Gastroesophageal sphincter (tissue), 4 donors: ENCODE results near the gene GPC1. TPM values are rescaled to one million over a fixed set of nuclear protein-coding genes. Genes with fewer than 3 reads are reported as not detected.

Experiments used
- ATAC-seq: fragments of 150-250 bp; one replicate; pipeline ENCODE4 v1.9.1; 2016; ENCODE audit warnings: mild to moderate bottlenecking, moderate library complexity
- H3K27ac ChIP-seq, 4 donors: fragments of 200-600 bp; sonication (generic) in 3 of 4; 1 replicate in 3 of 4; 2 replicates in 1 of 4; pipeline ENCODE4 v1.5.1; 2016 to 2019
- H3K27me3 ChIP-seq: fragments of 200-600 bp; sonication (generic); one replicate; pipeline ENCODE4 v1.5.1; 2019
- H3K36me3 ChIP-seq, 2 donors: fragments of 200-600 bp; sonication (generic); one replicate each; pipeline ENCODE4 v1.5.1; 2019; ENCODE audit warnings: control low read depth in 1 of 2
- H3K4me1 ChIP-seq, 3 donors: fragments of 200-600 bp; sonication (generic); 1 replicate in 2 of 3; 2 replicates in 1 of 3; pipeline ENCODE4 v1.5.1; 2016 to 2019; ENCODE audit warnings: control low read depth in 2 of 3
- H3K4me3 ChIP-seq, 2 donors: fragments of 200-600 bp; sonication (generic); one replicate each; pipeline ENCODE4 v1.5.1; 2019; ENCODE audit warnings: mild to moderate bottlenecking in 1 of 2, moderate library complexity in 1 of 2
- H3K9me3 ChIP-seq, 3 donors: fragments of 200-600 bp; sonication (generic); one replicate each; pipeline ENCODE4 v1.5.1; 2017 to 2019; ENCODE audit warnings: control low read depth in 2 of 3
- CTCF ChIP-seq, 4 experiments: fragments of 200-600 bp in 2 of 4; fragments of 450-650 bp in 2 of 4; sonication (generic) in 1 of 4; IDR thresholded peaks; one replicate each; pipeline ENCODE4 v1.5.1; 2017 to 2019; ENCODE audit warnings: antibody characterized with exemption in 4 of 4, mild to moderate bottlenecking in 2 of 4, moderate library complexity in 2 of 4
- EP300 ChIP-seq: sonication (generic); formaldehyde crosslinking; IDR thresholded peaks from one replicate; pipeline ENCODE4 v1.6.1; 2017; ENCODE audit warnings: antibody characterized with exemption, mild to moderate bottlenecking
- POLR2A ChIP-seq, 2 donors: fragments of 450-650 bp; IDR thresholded peaks; one replicate each; pipeline ENCODE4 v1.6.1; 2017; ENCODE audit warnings: antibody characterized with exemption in 2 of 2, mild to moderate bottlenecking in 2 of 2, moderate library complexity in 1 of 2
- POLR2AphosphoS5 ChIP-seq: sonication (generic); formaldehyde crosslinking; IDR thresholded peaks from one replicate; pipeline ENCODE4 v1.6.1; 2017; ENCODE audit warnings: antibody characterized with exemption
- WGBS, 2 donors: methylation state at CpG; one replicate each; pipeline ENCODE4 v1.1.5; 2018; ENCODE audit warnings: low coverage in 1 of 2; 5-methylcytosine and 5-hydroxymethylcytosine counted together
- total RNA-seq, 4 donors: library from RNA; depleted of rRNA; stranded (reverse); fragments of >200 nt; gene quantifications; one replicate each; pipeline ENCODE4 v1.1.0, GENCODE V29; 2016

Gene GPC1
- total RNA-seq, 4 donors from 2014 or later, result 22.5 to 73.9 (median 43.3) TPM

DNA sequence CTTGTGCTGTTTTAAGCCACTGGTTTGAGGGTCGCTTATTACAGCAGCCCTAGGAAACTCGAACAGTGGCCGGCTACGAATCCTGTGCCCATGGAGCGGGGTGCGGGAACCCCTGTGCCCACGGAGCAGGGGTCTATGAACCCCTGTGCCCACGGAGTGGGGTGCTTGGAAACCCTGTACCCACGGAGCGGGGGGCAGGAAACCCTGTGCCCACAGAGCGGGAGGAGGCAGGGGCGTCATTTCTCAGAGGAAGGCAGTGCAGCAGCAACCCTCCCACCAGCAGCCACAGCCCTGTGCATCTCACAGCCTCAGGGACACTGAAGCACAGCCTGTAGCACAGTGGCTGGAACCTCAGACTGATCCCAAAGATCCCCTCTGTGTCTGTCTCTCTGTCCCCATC lies 34.2 kb upstream of the GPC1 start:
- H3K27ac ChIP-seq, result no peak overlapping the region
- ATAC-seq, result no peak
- H3K9me3 ChIP-seq, result no peaks in the 10 kb centered on the region
- no peaks in the 10 kb centered on the region for H3K36me3 ChIP-seq
- no peaks in the 10 kb centered on the region for H3K4me1 ChIP-seq
- TF ChIP-seq POLR2A (IDR thresholded peaks at IDR 0.05) (no peak), POLR2AphosphoS5 (no peak), CTCF (IDR thresholded peaks at IDR 0.05) (no peak), EP300 (no peak)
- H3K4me3 ChIP-seq, result no peak overlapping the region
- H3K27me3 ChIP-seq, result peaks cover 16% of the 10 kb centered on the region
- WGBS, 2 donors, result 80% methylated on average over 1 of the region's 12 CpGs; no CpG with 5 or more reads in 1 of the 2 donors

DNA sequence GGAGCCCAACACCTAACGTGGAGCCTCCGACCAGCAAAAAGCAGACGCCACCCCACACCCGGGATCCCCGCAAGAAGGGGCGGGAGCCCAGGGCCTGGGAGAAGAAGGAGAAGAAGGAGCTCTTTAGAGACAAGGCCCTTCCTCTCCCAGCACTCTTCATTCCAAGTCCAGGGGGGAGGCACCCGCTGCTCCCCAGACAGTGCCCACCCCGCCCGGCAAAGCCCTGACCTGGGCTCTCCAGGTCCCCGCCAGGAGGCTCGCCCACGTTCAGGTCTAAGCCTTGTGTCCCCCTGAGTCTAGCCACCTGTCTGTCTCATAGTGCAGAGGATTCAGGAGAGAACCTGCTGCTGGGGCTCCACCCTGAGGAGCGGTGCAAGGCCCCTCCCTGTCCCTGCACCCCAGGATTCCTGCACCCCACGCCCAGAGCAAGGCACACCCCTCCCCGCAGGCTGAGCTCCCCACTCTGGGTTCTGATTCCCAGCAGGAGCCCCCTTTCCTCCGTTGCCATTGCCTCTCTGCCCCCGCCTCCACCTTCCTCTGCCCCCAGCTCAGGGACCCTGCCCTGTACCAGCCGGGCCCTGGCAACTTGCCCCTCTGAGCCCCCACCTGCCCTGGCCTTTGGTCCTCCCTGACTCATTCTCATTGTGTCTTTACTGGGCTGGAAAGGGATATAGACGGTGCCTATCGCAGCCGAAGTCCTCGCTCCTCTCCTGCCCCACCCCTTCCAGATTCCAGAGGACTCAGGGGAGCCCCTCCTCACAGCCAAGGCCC lies 33.5 kb upstream of the GPC1 start:
- no peak overlapping the region for H3K27ac ChIP-seq
- H3K36me3 ChIP-seq, result no peaks in the 10 kb centered on the region
- WGBS, 2 donors, result 69% methylated on average over 3 of the region's 22 CpGs; no CpG with 5 or more reads in 1 of the 2 donors
- H3K27me3 ChIP-seq, result peaks cover 16% of the 10 kb centered on the region
- H3K9me3 ChIP-seq, result no peaks in the 10 kb centered on the region
- ATAC-seq, result no peak
- no peak for TF ChIP-seq CTCF (IDR thresholded peaks at IDR 0.05)
- TF ChIP-seq POLR2AphosphoS5, result no peak
- TF ChIP-seq POLR2A (IDR thresholded peaks at IDR 0.05), result no peak
- TF ChIP-seq EP300, result no peak
- no peak overlapping the region for H3K4me3 ChIP-seq
- H3K4me1 ChIP-seq, result no peaks in the 10 kb centered on the region

DNA sequence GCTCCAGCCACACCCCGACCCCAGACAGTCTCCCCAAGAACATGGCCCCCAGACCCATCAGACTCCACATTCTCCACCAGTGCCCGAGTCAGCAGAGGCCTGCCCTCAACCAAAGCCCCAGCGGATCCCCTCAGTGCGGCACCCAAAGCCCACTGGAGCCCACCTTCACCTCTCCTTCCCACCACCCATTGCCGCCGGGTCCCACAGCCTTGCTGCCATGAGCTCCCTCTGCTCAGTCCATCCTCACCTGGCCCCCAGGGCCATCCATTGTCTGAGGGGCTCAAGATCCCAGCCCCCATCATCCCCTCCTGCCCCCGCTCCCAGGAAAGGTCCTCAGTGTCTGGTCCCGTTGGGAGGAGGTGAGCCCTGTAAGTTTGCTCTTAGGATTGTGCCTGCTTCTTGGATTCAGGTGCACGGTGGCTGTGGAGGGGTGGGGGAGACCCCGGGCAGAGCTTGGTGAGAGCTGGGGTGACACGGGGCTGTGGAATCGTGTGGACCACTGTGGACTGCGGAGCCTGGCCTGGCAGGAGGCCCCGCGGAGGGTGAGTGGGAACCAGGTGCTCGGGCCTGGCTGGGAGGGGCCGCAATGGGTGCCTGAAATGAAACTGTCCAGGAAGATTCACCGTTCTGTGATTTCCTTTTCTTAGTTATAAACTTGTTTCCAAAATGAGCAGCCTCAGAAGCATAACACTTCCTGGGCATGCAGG lies 32.7 kb upstream of the GPC1 start:
- H3K27ac ChIP-seq, result no peak overlapping the region
- H3K9me3 ChIP-seq, result no peaks in the 10 kb centered on the region
- no peak overlapping the region for H3K4me3 ChIP-seq
- ATAC-seq, result no peak
- H3K4me1 ChIP-seq, result no peaks in the 10 kb centered on the region
- H3K27me3 ChIP-seq, result peaks cover 16% of the 10 kb centered on the region
- 77 to 97% methylated on average over 5 to 8 of the region's 18 CpGs for WGBS, 2 donors
- TF ChIP-seq POLR2A (IDR thresholded peaks at IDR 0.05), result no peak
- TF ChIP-seq CTCF (IDR thresholded peaks at IDR 0.05), result no peak
- TF ChIP-seq EP300, result no peak
- no peak for TF ChIP-seq POLR2AphosphoS5
- no peaks in the 10 kb centered on the region for H3K36me3 ChIP-seq

DNA sequence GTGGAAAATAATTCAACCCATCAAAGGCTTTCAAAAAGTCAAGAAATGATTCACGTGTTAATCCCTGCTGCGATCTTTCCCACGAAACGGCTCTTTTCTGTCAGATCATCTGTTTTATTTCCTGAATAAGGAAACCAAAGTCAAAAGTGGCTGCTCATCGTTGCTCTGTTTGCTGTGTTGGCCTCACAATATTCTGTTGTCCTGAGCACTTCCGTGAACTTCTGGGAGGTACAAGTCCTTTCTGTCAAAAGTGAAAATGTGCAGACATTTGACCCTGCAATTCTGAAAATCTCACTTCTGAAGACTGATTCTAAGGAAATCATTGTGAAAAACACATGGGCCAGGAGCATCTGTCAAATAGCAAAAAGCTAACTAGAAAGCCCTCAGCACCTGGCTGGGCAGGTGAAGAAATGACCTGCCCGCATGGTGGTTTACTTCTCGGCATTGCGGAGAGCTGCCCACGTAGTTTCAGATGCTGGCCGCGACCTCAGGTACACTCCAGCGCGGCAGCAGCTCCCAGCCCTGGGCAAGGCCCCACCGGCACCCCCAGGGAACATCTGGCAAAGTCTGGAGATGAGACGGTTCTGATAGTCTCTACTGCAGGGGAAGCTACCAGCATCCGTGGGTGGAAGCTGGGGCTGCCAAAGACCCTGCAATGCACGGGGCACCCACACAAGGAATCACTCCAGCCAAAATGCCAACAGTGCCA lies 31.9 kb upstream of the GPC1 start:
- WGBS, 2 donors, result 64 to 79% methylated on average over 5 to 9 of the region's 18 CpGs
- H3K4me1 ChIP-seq, result no peaks in the 10 kb centered on the region
- no peak overlapping the region for H3K4me3 ChIP-seq
- no peaks in the 10 kb centered on the region for H3K36me3 ChIP-seq
- no peak overlapping the region for H3K27ac ChIP-seq
- H3K27me3 ChIP-seq, result peaks cover 16% of the 10 kb centered on the region
- ATAC-seq, result no peak
- no peaks in the 10 kb centered on the region for H3K9me3 ChIP-seq
- TF ChIP-seq CTCF (IDR thresholded peaks at IDR 0.05) (no peak), EP300 (no peak), POLR2A (IDR thresholded peaks at IDR 0.05) (no peak), POLR2AphosphoS5 (no peak)
